IPS-NIHi11 (cell line): Measurements from ENCODE around the gene SIRPD.
A peak's percentile ranks its signal among the peaks of the same experiment; 100 is the strongest.
"Not testable (repeated sequence)": the region's sequence is repeated elsewhere in the genome, so short reads cannot be mapped to it uniquely, and the experiment has no call there.

Source experiments
- DNase-seq: peaks from one replicate; pipeline ENCODE4 v3.0.0; 2012; ENCODE audit warnings: mixed read lengths, low spot score

SIRPD gene

GRCh38 chr20:1537731-1538058, 19.8 kb downstream of the SIRPD start:
- DNase-seq: no peak

DNA sequence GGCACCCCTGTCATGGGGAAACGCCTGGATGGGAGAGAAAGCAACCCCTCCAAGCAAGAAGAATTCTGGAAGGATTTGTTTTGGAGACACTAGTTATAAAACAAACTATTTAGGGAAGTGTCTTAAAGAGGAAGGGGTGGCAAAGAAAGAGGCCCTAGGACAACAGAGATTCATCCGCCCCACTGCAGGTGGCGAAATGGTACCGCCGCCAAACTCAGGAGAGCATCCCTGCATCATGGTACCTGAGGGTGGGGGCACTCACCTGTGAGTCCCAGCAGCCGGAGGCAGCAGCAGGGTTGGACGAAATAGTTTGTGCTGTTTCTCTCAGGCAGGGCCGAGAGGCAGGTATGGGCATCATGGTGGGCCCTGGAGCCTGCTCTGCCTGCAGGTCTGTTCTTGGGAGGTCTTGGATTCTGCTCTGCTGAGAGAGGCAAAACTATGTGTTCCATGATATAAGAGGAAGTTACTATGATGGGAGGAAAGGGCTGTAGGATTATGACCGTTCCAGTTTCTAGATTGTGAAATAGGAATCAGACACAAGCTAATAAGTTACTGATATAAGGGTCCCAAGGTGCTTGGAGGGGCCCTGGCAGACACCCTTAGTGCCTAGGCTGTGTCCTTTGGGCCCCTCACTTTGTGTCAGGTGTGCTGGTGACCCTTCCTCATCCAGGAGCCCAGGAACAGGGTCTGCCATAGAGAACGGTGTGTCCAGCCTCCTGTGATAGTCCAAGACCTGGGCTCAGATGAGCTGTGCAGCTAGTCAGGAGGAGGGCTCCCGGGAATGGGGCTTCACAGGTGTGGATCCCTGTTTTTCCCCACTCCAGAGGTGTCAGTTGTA, 20.4 kb downstream of the SIRPD start:
- no peak for DNase-seq

GRCh38 chr20:1535420-1536175, 21.9 kb downstream of the SIRPD start:
- no peak for DNase-seq

GRCh38 chr20:1534526-1534925, 23.0 kb downstream of the SIRPD start:
- DNase-seq: no peak

DNA sequence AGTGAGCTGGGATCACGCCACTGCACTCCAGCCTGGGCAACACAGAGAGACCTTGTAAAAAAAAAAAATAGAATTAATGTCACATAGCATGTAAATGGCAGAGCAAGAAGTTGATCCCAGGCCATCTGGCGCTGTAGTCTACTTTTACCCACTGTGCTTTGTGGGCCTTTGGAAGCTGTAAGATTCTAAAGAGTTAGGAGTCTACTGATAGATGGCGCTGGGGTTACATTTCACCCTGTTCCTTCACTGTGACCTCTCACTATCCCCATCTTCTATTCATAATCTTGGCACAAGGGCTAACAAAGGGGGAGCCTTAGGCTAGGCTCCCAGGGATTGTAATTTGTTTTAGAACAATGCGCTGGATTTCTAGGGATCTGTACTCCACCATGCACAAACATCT, 24.4 kb downstream of the SIRPD start:
- DNase-seq: peak; percentile 19

DNA sequence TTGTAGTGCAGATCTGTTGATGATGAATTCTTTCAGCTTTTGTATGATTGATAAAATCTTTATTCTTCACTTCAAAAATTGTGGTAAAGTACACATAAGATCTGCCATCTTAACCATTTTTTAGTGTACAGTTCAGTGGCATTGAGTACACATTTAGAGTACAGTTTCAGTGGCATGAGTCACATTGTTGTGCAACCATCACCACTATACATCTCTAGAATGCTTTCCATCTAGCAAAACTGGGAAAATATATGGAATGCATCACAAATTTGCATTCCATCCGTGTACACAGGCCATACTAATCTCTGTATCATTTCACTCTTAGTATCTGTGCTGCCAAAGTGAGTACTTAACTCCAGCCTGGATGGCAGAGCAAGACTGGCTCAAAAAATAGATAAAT, 28.7 kb downstream of the SIRPD start:
- no peak for DNase-seq

GRCh38 chr20:1527923-1528322, 29.6 kb downstream of the SIRPD start:
- DNase-seq: no peak

- DNase-seq: no peak
Measured at GRCh38 chr20:1526896-1527295, 30.6 kb downstream of the SIRPD start.

- DNase-seq: no peak
Measured at GRCh38 chr20:1526310-1526709, 31.2 kb downstream of the SIRPD start.

DNA sequence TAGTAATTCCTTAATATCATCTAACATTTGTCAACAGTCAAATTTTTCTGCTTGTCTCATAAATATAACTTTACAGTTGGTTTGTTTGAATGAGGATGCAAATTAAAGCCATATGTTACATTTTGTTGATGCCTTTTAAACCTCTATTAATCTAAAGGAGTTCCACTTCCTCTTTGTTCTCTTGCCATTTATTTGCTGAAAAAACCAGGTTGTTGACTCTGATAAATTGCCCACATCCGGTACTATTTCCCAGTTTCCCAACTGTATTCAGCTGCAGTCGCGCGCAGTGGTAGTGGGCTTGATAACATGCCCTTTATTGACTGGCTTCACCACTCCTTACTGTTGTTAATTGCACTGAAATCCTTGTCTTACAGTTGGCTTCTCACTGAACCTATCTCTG, 33.5 kb downstream of the SIRPD start:
- DNase-seq: no peak

DNA sequence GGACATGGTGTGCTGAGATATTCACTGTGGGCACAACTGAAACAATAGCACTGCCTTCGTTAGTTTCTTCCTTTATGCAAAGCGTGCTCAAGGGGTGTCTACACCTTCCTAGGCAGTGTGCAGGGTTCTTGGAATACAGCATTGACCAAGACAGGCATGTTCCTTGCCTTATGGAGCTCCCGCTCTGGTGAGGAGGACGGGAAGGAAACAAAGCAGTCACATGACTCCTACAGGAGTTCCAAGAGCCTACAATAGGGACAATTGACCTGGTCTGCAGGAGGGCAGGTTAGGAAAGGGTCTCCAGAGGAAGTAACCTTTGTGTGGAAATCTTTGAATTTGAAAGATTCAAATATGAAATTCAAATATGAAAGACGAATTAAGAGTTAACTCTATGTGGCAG, 40.5 kb downstream of the SIRPD start:
- no peak for DNase-seq

GRCh38 chr20:1513801-1514200, 43.7 kb downstream of the SIRPD start:
- no peak for DNase-seq

DNA sequence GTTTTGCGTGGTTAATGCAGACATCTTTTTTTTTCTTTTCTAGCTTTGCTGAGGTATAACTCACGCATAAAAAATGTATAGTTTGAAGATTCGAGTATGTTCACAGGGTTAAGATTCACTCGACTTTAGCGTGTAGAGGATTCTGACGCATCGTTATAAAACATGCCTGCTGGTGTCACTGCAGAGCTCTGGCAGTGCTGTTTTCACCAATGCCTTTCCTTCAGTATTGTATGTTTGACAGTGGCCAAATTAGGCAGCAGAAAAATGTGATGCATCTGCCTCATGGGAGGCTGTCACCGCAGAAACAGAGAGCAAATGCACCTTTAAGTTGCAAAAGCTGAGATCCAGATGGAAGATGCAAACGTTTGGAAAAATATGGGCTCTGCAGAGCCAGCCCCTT, 48.3 kb downstream of the SIRPD start:
- DNase-seq: peak; percentile 16

GRCh38 chr20:1508574-1508973, 48.9 kb downstream of the SIRPD start:
- no peak for DNase-seq

DNA sequence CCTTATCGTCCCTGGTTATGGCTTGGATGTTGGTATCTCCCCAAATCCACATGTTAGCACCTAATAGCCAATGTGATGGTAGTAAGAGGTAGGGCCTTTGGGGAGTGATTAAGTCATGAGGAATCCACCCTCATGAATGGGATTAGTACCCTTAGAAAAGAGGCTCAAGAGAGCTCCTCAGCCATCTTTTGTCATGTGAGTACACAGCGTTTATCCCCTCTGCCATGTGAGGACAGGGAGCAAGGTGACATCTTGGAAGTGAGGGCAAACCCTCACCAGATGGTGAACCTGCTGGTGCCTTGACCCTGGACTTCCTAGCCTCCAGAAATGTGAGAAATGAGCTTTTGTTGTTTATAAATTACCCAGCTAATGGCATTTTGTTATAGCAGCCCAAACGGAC, 50.2 kb downstream of the SIRPD start:
- DNase-seq: no peak

- DNase-seq: no peak
Measured at GRCh38 chr20:1505871-1506270, 51.6 kb downstream of the SIRPD start.

DNA sequence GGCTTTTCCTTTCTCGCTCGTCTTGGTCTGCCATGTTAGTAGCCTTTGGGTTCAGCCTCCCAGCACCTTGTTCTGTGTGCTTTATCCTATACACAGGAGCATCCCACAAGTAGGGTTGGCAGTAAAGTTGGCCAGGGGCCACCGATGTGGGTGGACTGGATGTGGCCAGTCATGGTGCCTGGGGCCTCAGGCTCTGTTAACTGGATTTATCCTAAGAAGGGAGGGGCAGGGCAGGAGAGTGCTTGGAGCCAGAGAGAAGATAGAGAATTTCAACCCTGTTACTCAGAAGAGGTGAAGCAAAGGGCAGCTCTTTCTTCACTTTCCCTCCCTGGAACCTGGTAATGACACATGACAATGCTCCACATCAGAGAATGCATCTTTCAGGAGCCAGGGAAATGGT, 52.1 kb downstream of the SIRPD start:
- no peak for DNase-seq

DNA sequence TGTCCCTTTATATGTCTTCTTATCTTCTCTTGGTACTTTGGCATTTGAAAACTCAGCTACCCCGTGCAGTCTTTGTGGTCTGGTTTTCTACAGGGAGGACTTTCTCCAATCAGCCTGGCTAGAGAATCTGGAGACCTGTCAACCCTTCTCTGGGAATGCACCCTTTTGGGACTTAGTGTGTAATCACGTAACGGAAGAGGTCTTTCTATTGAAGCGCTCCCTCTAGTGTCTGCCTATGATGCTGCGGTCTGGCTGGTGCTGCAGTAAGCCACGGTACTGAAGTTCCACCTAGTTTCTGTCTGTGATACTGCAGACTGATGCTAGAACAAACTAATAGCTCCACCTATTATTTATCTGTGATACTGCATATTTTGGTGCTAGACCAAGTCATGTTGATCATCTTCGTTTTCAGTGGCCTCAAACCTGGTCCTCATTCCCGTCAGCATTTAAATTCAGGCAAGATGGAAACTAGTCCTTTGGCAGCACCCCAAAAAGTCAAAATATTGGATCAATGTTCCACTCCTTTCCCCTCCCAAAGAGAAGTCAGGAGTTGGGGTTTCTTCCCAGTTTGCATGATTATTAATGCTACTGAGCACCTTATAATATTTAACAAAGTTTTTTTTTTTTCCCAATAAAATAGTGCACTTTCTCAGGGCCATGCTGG, 53.8 kb downstream of the SIRPD start:
- DNase-seq: peak; percentile 84

DNA sequence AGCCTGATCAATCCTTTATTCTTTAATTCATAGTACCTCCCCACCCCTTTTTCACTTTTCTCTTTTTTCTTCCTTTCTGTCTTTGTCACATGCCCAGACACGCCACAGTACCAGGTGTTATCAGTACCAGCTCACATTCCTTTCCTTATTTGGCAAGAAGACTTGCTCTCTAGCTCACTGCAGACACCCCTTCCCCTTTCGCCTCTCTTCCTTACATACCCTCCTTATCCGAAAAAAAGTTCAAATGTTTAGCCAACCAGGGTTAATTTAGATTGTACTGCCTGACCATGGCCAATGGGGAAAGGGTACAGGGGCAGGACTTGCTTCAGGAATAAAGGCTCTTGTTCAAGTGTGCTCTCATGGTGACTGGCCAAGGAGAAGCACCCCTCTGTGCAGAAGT, 57.0 kb downstream of the SIRPD start:
- no peak for DNase-seq

- DNase-seq: no peak
Measured at GRCh38 chr20:1499528-1500420, 57.7 kb downstream of the SIRPD start.

- DNase-seq: not testable (repeated sequence)
Measured at GRCh38 chr20:1497371-1497770, 60.1 kb downstream of the SIRPD start.

GRCh38 chr20:1496930-1497329, 60.6 kb downstream of the SIRPD start:
- no peak for DNase-seq
